Measurements from ENCODE around the gene MAD2L2.

GRCh38 chr1:11657654-11658053, 23.3 kb downstream of the MAD2L2 start:
- TF ChIP-seq CTCF (IDR thresholded peaks at IDR 0.05): no peak
- TF ChIP-seq EP300 (IDR thresholded peaks at IDR 0.05; ENCODE audit: low read depth): no peak

All from transverse colon (tissue), 3 donors.